ENCODE results near the gene ZNF407.
A peak's percentile ranks its signal among the peaks of the same experiment; 100 is the strongest.

Gene ZNF407

GRCh38 chr18:74551452-74551851, 46.2 kb upstream of the ZNF407 start:
- TF ChIP-seq, protein P1, sequence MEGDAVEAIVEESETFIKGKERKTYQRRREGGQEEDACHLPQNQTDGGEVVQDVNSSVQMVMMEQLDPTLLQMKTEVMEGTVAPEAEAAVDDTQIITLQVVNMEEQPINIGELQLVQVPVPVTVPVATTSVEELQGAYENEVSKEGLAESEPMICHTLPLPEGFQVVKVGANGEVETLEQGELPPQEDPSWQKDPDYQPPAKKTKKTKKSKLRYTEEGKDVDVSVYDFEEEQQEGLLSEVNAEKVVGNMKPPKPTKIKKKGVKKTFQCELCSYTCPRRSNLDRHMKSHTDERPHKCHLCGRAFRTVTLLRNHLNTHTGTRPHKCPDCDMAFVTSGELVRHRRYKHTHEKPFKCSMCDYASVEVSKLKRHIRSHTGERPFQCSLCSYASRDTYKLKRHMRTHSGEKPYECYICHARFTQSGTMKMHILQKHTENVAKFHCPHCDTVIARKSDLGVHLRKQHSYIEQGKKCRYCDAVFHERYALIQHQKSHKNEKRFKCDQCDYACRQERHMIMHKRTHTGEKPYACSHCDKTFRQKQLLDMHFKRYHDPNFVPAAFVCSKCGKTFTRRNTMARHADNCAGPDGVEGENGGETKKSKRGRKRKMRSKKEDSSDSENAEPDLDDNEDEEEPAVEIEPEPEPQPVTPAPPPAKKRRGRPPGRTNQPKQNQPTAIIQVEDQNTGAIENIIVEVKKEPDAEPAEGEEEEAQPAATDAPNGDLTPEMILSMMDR (IDR thresholded peaks at IDR 0.05; ENCODE audit: insufficient read depth, low read length) = no peak
- no peak for TF ChIP-seq POLR2AphosphoS5 (IDR thresholded peaks at IDR 0.05; ENCODE audit: low read depth)
- Histone ChIP-seq H3K4me3 (replicated peaks; ENCODE audit: insufficient read depth, low read length) (no peak overlapping the region), H3K27ac (replicated peaks) (no peak overlapping the region), H3K27me3 (ENCODE audit: insufficient read depth, poor library complexity, severe bottlenecking) (no peaks in the 10 kb centered on the region)
- DNase-seq (ENCODE audit: low read depth in 1 of 2, low spot score in 1 of 2) = no peak

- Histone ChIP-seq H3K4me3 (replicated peaks; ENCODE audit: insufficient read depth, low read length) (no peak overlapping the region), H3K27me3 (ENCODE audit: insufficient read depth, poor library complexity, severe bottlenecking) (no peaks in the 10 kb centered on the region), H3K27ac (replicated peaks) (no peak overlapping the region)
- DNase-seq (ENCODE audit: low read depth in 1 of 2, low spot score in 1 of 2) = peak; percentile 61 to 86
- TF ChIP-seq, protein P1 (IDR thresholded peaks at IDR 0.05; ENCODE audit: insufficient read depth, low read length) = peak; percentile 84
- no peak for TF ChIP-seq GABPA (IDR thresholded peaks at IDR 0.05; ENCODE audit: low read depth)
- no peak for TF ChIP-seq POLR2AphosphoS5 (IDR thresholded peaks at IDR 0.05; ENCODE audit: low read depth)
Observed at GRCh38 chr18:74551936-74552555, 45.6 kb upstream of the ZNF407 start.

DNA sequence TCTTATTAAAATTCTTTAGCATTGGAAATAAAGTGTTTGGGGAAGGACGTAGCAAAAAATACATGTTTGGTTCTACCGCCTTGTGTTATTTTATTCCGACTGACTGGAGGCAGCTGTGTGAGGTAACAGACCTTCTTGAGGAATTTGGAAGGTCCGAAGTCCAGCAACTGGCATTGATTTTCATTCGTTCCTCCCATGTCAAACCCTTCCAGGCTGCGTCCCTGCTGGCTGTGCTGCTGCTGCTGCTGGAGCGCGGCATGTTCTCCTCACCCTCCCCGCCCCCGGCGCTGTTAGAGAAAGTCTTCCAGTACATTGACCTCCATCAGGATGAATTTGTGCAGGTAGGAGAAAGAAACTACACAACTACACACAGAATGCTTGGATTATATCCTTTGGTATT, 41.5 kb upstream of the ZNF407 start:
- Histone ChIP-seq H3K4me3 (replicated peaks; ENCODE audit: insufficient read depth, low read length) (no peak overlapping the region), H3K27me3 (ENCODE audit: insufficient read depth, poor library complexity, severe bottlenecking) (peaks cover 3% of the 10 kb centered on the region), H3K27ac (replicated peaks) (no peak overlapping the region)
- DNase-seq (ENCODE audit: low read depth in 1 of 2, low spot score in 1 of 2) = no peak
- no peak for TF ChIP-seq POLR2AphosphoS5 (IDR thresholded peaks at IDR 0.05; ENCODE audit: low read depth)
- no peak for TF ChIP-seq GABPA (IDR thresholded peaks at IDR 0.05; ENCODE audit: low read depth)
- TF ChIP-seq, protein P1 (IDR thresholded peaks at IDR 0.05; ENCODE audit: insufficient read depth, low read length) = no peak
- no peak for TF ChIP-seq SPI1 (IDR thresholded peaks at IDR 0.05; ENCODE audit: borderline replicate concordance, low read depth)
- no peak for TF ChIP-seq REST (IDR thresholded peaks at IDR 0.05; ENCODE audit: insufficient replicate concordance, low read depth)

DNA sequence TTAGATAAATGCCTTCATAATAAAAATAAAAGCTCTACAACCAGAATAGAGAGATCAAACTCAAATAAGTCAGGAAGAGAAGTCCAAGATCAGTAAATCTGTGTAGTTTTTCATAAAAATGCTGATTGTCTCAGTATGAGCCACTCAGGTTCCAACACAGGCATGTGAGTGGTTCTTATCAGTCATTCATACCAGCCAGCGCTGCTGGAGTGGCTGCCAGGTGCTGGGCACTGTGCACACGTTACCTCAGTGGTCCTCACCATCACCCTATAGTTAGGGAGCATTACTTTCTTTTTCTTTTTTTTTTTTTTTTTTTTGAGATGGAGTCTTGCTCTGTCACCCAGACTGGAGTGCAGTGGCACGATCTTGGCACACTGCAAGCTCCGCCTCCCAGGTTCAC, 39.6 kb upstream of the ZNF407 start:
- Histone ChIP-seq H3K27me3 (ENCODE audit: insufficient read depth, poor library complexity, severe bottlenecking) (peaks cover 3% of the 10 kb centered on the region), H3K27ac (replicated peaks) (no peak overlapping the region), H3K4me3 (replicated peaks; ENCODE audit: insufficient read depth, low read length) (no peak overlapping the region)
- DNase-seq (ENCODE audit: low read depth in 1 of 2, low spot score in 1 of 2) = no peak
- TF ChIP-seq, protein P1 (IDR thresholded peaks at IDR 0.05; ENCODE audit: insufficient read depth, low read length) = no peak
- no peak for TF ChIP-seq GABPA (IDR thresholded peaks at IDR 0.05; ENCODE audit: low read depth)
- TF ChIP-seq SPI1 (IDR thresholded peaks at IDR 0.05; ENCODE audit: borderline replicate concordance, low read depth) = no peak
- TF ChIP-seq POLR2AphosphoS5 (IDR thresholded peaks at IDR 0.05; ENCODE audit: low read depth) = no peak
- no peak for TF ChIP-seq REST (IDR thresholded peaks at IDR 0.05; ENCODE audit: insufficient replicate concordance, low read depth)
